Activated naive CD4-positive, alpha-beta T cell treated with Interleukin-2 at 50 U/mL for 16 hours (primary cell): ENCODE data around the gene PHYKPL.
A peak's percentile ranks its signal among the peaks of the same experiment; 100 is the strongest.
"Not testable (repeated sequence)": the region's sequence is repeated elsewhere in the genome, so short reads cannot be mapped to it uniquely, and the experiment has no call there.

Source experiments
- DNase-seq: peaks from one replicate; pipeline ENCODE4 v3.0.0-alpha.2; 2020

PHYKPL gene

GRCh38 chr5:178206166-178207101 is 26.2 kb downstream of the PHYKPL start:
- no peak for DNase-seq

DNA sequence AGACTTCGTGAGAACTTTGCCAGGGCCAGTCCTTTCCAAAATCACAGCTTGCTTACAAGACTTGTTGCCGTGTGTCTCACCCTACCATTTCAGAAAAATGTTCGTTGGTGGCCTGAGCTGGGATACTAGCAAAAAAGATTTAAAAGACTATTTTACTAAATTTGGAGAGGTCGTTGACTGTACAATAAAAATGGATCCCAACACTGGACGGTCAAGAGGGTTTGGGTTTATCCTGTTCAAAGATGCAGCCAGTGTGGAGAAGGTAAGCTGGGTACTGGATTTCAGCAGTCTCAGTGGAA is 26.9 kb downstream of the PHYKPL start:
- no peak for DNase-seq

GRCh38 chr5:178204935-178205748 is 27.5 kb downstream of the PHYKPL start:
- DNase-seq, result peak; percentile 76

DNA sequence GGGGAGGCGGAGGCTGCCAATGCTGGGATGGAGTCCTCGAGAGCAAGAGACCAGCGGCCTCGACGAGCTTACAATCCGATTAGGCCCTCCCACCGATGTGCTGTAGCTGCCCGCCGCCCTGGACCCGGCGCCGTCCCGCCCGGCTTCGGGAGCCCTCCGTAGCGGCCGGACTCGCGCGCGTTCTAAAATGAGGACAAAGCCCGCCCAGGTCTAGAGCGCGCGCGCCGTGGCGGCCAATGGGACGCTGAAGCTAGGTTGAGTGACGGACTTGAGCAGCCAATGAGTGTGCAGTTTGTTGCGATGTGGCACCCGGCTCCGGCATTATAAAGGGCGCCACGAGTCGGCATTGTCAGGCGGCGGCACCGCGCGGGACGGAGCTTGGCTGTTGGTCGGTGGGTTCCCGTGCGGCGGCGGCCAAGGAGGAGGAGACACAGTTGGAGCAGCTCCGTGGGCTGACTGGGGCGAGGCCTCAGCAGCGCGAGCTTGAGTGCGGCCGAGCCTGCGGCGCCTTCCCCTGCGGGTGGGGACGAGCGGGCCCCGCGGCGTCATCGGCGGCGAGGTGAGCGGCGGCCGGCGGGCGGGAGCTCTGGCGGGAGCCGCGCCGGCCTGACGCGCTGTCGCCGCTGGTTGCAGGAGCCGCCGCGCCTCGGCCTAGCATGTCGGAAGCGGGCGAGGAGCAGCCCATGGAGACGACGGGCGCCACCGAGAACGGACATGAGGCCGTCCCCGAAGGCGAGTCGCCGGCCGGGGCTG is 28.2 kb downstream of the PHYKPL start, which contains the start of gene HNRNPAB:
TSS of gene HNRNPAB (plus strand) at position 352 of the 753 bp plus-strand sequence. CDS start at position 657, 305 bp downstream.
- peak; percentile 95 for DNase-seq

DNA sequence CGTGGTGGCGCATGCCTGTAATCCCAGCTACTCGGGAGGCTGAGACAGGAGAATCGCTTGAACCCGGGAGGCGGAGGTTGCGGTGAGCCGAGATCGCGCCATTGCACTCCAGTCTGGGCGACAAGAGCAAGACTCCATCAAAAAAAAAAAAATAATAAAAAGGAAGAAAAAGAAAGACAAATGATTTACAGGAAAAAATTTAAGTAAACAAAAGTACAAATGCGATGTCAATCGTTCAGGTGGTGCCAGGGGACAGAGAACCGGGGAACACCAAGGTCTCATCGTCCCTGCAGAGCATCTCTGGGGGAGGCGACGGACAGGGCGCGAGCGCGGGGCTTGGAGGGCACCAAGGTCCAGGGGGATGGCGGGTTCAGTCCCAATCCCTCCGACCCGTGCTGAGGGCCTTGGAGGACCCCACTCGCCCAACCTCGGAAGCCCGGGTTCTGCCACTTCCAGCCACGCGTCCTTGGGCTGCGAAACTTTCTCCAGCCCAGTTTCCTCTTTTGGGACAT is 28.9 kb downstream of the PHYKPL start:
- DNase-seq, result no peak

DNA sequence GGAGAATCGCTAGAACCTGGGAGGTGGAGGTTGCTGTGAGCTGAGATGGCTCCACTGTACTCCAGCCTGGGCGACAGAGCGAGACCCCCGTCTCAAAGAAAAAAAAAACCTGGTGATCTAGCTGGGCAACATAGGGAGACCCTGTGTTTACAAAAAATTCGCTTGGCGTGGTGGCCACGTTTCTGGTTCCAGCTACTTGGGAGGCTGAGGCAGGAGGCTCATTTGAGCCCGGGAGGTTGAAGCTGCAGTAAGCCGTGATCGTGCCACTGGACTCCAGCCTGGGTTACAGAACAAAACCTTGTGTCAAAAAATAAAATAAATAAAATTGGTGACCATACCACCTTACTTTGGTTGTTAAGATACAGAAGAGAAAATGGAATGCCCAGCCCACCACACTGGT is 30.1 kb downstream of the PHYKPL start:
- DNase-seq, result no peak

- DNase-seq, result no peak
These were observed 30.7 kb downstream of the PHYKPL start for GRCh38 chr5:178201927-178202235.

DNA sequence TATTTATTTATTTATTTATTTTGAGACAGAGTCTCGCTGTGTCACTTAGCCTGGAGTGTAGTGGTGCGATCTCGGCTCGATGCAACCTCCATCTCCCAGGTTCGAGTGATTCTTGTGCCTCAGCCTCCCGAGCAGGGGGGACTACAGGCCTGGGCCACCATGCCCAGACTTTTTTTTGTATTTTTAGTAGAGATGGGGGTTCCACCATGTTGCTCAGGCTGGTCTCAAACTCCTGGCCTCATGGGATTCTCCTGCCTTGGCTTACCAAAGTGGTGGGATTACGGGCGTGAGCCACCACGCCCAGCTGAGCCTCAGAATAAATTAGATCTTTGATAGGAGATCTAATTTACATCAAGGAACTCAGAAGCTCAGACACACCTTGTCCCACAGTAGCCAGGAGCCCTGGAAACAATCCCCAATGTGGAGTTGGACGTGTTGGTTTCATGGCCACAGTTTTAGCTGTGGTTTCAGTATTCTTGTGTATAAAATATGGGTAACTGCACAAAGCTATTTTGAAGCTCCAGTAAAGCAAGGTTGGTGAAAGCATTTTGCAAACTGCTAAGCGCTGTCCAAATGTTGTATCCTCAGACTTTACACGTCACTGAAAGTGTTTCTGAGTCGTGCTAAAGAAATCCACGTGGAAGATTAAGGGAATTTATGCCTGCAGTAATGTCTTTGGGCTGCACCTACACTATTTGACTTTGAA is 31.2 kb downstream of the PHYKPL start:
- DNase-seq, result no peak

DNA sequence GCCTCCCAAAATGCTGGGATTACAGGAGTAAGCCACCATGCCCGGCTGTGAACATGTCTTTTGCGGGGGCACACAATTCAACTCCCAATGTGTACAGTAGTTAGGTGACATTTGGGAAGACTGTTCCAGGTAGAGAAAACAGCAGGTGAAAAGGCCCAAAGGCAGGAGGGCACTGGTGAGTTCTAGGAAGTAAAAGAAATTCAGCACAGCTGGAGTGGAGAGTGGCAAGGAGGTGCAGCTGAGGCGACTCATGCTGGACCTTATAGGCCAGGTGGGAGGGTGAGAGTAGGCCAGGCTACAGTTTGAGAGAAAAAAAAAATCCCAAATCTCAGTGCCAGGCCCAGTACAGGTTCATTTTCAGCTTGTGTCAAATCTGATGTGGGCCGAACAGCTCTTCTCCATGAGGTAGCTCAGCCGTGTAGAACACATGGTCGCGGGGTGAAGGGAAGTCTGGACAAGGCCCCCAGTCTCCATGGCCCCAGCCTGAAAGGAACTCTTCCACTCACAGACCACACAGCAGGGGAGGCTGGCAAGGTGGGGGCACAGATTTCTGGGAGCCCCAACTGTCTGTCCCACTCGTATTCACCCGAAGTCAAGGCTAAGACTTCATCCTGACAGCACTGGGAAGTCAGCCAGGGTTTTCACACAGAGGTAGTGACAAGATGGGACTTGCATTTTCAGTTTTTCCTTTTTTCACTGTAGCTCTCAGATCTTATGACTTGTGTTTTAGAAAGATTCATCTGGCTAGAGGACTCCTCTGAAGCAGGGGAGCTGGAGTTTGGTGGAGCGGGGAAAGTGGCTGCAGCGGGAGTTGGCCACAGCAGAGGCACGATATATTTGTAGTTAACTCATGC is 32.8 kb downstream of the PHYKPL start:
- DNase-seq, result no peak

DNA sequence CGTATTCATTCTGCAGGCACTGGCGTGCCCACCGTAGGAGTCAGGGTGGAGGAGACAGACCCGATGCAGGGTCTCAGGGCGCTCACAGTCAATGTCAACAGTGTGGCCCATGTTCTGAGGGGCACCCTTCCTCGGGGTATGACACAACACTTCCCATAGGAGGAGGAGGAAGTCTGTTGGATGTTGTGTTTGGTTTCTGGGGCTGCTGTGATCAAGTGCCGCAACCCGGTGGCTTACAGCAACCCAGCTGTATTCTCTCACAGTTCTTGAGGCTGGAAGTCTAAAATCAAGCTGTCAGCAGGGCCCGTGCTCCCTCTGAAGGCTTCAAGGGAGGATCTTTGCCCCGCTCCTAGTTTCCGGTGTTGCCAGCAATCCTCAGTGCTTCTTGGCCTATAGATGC is 33.9 kb downstream of the PHYKPL start:
- no peak for DNase-seq

DNA sequence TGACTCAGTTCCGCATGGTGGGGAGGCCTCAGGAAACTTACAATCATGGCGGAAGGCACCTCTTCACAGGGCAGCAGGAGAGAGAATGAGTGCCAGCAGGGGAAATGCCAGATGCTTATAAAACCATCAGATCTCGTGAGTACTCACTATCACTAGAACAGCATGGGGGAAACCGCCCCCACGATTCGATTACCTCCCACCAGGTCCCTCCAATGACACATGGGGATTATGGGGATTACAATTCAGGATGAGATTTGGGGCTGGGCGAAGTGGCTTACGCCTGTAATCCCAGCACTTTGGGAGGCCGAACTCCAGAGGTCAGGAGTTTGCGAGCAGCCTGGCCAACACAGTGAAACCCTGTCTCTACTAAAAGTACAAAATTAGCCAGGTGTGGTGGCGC is 34.5 kb downstream of the PHYKPL start:
- not testable (repeated sequence) for DNase-seq

- no peak for DNase-seq
These were observed 35.6 kb downstream of the PHYKPL start for GRCh38 chr5:178196986-178197385.

- no peak for DNase-seq
These were observed 36.3 kb downstream of the PHYKPL start for GRCh38 chr5:178196281-178196812.

GRCh38 chr5:178194026-178194425 is 38.6 kb downstream of the PHYKPL start:
- DNase-seq, result no peak

- DNase-seq, result no peak
These were observed 39.3 kb downstream of the PHYKPL start for GRCh38 chr5:178193251-178193809.

DNA sequence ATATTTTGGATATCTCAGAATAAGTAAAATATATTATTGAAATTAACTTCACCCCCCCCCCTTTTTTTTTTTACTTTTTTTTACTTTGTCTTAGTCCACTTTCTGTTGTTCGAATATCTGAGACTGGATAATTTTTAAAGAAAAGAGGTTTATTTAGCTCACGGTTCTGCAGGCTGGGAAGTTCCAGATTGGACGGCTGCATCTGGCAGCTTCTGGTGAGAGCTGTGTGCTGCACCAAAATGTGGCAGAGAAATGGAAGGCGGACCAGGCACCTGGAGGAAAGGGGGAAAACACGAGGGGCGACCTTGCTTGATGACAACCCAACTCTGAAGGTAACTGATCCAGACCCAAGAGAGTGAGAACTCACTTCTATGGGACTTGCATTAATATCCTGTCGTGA is 39.8 kb downstream of the PHYKPL start:
- DNase-seq, result no peak

DNA sequence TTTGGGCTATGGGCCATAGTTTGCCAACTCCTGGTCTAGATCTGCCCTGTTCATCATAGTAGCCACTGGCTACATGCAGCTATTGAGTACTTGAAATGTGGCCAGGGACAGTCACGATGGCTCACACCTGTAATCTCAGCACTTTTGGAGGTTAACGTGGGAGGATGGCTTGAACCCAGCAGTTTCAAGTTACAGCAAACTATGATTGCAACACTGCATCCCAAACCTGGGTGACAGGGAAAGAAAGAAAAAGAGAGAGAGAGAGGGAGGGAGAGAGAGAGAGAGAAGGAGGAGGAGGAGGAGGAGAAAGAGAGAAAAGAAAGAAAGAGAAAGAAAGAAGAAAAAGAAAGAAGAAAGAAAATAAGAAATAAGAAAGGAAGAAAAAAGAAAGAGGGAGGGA is 40.4 kb downstream of the PHYKPL start:
- DNase-seq, result no peak

- no peak for DNase-seq
These were observed 40.9 kb downstream of the PHYKPL start for GRCh38 chr5:178191661-178192060.

DNA sequence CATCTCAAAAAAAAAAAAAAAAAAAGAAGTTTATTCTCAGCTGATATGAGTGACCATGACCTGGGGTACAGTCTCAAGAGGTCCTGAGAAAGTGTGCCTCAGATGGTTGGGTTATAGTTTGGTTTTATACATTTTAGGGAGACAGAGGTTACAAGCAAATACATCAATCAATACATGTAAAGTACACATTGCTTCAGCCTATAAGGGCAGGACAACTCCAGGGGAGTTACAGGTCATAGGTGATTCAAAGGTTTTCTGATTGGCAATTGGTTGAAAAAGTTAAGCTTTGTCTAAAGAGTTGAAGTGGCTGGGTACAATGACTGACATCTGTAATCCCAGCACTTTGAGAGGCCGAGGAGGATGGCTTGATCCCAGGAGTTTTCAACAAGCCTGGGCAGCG is 43.2 kb downstream of the PHYKPL start:
- no peak for DNase-seq

- no peak for DNase-seq
These were observed 45.6 kb downstream of the PHYKPL start, which contains the start of gene GMCL2 for GRCh38 chr5:178187014-178187413. Gene GMCL2, minus strand, starts transcription at chr5:178187371. Its CDS starts 72 bp downstream, at chr5:178187299.

GRCh38 chr5:178186427-178186826 is 46.2 kb downstream of the PHYKPL start:
- no peak for DNase-seq
